GM19099 (cell line): Measurements from ENCODE around the gene LRPPRC.

Source experiments
- POLR2A ChIP-seq: IDR thresholded peaks from 3 replicates; pipeline ENCODE4 v1.6.1; 2011; ENCODE audit warnings: low read depth; ENCODE audit not compliant: insufficient read length; ENCODE audit errors: extremely low read depth

Gene LRPPRC

DNA sequence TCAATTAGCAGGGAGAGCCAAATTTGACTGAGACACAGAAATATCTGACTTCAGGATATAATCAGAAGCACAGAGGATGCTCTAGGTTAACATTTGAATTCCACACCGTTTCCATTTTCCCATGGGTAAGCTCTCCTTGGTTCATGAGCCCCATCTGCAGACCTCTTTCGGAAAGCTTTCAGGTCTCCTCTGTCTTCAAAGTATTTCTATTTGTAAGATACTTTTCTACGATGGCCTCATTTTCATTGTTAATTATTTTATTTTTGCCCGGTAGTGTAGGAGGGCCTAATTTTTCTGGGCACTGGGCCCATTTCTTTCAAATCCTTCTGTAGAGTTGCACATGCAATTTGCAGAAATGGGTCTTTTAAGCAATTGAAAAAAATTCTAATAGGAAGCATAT lies 53.8 kb downstream of the LRPPRC start:
- TF ChIP-seq POLR2A: no peak

DNA sequence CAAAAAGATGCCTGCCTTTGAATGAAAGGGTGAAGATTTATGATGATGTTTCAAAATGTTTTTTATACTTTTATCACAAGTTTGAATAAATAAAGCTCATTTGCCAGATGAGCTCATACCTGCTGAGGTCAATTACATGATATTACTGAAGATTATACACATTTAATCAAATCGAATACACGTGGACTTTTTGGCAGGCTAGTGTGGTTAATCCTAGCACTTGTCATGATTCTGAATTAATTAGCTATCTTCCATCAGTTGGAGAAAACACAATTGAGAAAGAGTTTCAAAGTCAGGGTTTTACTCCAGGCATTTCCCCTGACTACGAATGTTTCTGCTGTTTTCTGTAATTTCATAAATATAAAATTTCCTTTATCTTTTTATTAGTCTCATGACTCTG lies 54.4 kb downstream of the LRPPRC start:
- no peak for TF ChIP-seq POLR2A

DNA sequence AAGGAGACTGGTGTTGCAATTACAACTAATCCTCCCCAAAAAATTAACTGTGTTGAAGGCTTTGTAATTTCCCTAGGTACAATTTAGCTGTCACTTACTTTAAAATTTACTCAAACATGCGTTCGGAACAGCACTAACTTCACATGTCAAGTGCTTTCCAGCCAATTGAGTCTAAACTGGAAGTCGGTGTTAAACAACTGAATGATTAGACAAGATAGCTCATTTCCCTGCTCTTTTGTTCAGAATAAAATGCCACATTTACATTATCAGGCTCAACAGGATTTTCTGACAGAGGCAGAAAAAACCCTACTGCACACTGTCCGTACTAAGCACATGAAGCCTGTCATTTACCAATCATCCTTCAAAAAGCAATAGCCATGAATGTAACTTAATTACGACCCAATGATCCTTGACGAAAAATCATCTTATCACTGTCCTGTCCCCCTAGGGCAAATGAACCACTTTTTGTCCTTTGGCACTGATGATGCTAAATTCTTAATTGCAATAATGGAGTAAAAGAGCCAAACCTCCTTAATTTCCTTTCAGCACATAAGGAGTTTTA lies 56.0 kb downstream of the LRPPRC start:
- TF ChIP-seq POLR2A: no peak

DNA sequence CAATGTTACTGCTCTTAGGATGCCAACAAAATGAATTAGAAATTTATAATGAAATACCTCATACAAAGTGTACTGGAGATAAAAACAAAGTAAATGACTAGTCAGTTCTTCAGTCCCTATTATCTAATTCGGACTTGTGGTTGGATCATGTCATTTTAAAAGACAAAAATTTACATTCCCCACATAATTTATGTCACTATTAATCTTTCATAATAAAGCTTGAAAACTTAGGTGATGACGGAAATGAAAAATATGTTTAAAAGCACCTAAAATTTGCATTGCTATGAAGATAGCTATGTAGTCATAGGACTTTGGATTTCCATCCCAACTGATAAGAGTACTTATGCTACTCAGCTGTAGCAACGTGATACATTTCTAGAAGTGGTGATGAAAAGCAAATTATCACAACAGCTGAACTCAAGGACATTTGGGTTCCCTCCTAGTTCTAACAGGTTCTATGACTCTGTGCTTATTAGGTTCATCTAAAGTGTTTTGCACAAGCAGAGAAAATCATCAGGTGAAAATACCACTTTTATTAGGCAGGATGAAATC lies 58.4 kb downstream of the LRPPRC start:
- no peak for TF ChIP-seq POLR2A

DNA sequence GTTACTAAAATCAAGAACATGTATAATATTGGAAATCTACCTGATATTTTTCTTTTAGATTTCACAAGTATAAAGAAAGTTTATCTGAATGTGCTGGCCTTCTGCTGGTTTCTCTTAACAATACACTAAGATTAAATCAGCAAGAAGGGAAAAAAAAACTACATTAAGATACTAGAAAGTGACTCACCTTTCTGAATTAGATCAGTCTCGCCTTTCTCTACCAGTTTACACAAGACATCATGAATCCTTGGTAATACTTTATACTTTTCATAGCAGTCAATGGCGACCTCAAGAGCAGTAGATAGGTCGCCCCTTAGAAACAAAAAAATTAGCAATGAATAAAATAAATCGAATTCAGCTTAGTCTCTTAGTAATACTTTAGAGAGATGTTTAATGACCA lies 61.2 kb downstream of the LRPPRC start:
- TF ChIP-seq POLR2A: no peak

DNA sequence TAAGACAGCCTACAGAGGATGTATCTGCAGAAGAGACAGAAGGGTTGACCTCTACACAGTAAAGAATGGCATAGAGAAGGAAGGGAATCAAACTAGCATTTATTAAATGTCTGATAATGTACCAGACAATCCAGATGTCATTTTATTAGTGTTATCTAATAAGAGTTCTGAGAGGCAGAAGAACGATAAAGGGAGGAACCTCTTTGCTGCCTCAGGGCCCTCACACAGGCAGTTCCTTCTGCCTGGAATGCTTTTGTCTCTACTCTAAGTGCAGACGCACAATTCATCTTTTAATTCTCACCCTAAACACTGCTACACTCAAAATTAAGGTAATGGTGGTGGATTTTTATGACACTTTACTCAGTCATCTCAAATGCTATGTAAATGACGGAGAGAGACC lies 64.5 kb downstream of the LRPPRC start:
- no peak for TF ChIP-seq POLR2A

DNA sequence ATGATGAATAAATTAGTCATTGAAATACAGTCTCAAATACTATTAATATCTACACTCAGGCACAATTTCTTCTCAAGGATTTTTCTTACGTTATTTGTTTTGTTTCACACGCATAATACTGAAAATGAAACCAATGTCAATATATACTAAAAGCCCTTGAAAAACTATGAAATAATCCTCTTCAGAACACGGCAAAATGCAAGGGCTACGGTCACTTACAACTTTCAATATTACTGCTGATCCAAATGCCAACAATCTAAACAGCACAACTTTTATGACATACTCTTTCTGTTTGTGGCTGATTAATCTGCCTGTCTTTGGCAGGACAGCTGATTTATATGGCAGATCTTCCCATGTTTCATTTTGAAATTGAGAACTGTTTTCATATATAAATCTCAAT lies 68.3 kb downstream of the LRPPRC start:
- no peak for TF ChIP-seq POLR2A

DNA sequence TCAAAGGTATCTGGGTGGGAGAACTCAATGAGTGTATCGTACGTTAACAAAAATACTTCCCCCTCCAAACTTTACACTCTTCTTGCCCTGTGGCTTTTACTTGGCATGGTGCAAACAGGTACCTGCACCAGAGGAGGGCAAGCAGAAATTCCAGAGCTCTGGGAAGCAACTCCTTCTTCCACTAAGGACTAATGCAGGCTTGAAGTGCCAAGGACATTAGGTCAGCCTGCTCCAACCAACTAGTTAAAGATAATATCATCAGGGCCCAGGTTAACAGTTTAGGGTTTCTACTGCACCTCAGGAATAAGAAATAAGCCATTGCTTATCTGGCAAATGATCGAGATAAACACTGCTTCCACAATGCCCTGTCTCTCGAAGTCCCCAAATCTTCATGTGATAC lies 70.4 kb downstream of the LRPPRC start:
- no peak for TF ChIP-seq POLR2A

DNA sequence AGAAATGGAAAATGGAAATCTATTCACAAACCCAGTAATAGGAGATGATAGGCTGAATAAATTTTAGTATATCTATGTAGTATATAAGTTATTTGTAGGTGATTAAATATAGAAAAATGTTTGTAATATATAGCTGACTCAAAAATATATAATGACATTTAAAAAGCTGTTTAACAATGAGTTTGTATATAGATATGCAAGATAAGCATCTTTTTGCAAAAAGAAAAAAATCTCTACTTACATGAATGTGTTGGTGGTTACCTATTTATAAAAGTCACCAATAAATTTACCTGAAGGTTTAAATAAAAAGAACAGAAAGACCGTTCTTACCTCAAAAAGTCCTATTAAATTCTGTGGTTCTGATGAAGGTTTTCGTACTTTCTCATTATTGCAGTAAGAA lies 71.3 kb downstream of the LRPPRC start:
- no peak for TF ChIP-seq POLR2A

DNA sequence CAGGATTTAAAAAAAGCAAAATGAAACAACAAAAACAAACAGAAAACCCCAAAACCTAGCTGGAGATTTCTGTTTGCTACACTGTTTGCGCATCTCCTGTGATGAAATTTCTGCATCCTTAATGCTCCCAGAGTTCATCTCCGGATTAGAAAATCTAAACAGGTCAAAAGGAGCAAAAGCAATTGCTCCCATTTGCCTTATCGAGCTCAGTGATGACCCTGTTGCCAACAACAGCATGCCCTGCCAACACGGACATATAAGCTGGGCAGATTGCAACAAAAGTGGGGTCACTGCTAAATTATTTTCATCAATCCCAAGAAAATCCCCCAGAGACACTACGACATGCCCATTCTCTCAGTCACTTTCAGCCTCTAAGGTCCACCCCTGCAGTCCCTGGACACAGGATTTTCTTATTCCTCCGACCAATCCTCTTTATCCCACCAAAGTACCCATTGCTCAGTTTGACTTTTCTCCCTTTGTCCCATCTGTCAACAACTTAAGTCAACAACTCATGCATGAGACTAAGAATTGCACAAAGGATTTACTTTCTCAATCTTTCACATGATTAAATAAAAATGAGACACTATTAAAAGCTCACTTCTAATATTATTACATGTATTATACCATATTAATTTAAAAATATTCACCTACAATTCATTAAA lies 89.2 kb downstream of the LRPPRC start:
- TF ChIP-seq POLR2A: no peak

DNA sequence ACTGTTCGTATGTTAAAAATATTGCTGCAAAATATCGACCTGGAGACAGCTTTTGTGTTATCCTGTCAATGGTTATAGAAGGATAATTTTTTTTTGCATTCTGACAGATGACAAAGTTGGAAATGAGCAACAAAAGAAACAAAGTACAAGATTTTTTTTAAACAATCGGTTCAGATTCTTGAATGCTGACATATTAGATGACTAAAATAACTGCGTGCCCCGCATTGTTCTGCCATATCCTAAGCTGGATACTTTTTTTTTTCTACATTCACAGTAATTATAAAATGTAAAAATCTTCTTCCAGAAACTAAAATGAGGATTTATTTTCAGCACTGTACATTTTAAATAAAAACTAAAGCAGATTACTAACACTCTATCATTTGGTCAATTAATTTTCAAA lies 89.9 kb downstream of the LRPPRC start:
- TF ChIP-seq POLR2A: no peak

DNA sequence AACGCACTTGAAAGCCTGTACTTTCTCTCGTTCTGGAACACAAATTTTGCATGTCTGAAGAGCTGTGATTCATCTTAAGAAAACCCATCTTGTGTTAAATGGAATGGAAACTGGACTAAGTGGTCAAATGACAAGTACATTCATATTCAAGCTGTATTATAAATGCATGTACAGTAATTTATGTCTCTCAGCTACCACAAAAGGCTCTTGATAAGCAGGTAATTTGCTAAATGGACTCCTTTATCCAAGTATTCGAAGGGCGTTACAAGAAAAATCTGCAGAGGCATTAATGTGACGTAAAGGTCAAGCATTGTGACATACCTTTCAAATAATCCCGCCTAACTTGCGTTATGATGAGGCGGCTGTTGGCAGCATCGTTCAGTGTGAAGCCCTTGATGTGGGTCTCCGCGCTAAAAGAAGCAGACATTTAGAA lies 90.4 kb downstream of the LRPPRC start:
- no peak for TF ChIP-seq POLR2A

DNA sequence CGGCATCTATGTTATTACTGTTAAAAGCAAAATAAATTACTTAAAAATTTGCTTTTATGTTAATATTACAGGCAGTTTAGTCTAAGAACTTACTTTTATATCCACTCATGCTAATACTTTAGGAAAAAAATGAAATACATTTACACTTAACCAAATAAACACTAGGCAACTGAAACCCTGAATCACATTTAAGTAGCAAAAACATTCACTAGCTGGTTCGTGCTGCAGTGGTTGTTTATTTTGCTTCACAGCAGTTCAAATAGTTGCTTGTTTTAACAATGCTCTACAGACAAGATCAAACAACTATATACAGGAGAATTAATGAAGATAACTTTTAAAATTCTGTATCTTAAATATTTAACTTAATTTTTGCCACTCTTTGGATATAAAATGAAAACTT lies 96.2 kb downstream of the LRPPRC start:
- TF ChIP-seq POLR2A: no peak

DNA sequence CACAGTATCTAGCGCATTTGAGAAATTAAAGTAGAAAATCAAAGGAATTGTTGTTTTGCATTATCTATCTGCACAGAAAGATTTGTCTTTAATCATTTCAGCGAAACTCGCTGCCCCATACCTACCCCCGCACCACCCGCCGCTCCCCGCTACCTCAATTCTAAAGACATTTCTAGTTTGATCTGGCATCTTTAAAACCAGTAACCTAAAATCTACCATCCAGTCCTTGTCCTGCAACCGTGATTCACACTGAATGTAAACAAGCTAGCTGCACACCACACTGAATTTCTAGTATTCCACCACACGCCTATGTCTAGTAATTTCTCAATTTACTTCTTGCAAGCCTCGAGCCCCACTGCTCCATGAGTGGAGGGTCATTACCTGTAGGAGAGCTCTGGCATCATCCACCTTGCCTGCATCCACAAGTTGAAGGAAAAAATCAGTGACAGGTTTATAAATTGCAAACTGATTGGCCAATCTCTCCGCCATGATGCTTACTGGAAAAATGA lies 96.9 kb downstream of the LRPPRC start:
- TF ChIP-seq POLR2A: no peak

DNA sequence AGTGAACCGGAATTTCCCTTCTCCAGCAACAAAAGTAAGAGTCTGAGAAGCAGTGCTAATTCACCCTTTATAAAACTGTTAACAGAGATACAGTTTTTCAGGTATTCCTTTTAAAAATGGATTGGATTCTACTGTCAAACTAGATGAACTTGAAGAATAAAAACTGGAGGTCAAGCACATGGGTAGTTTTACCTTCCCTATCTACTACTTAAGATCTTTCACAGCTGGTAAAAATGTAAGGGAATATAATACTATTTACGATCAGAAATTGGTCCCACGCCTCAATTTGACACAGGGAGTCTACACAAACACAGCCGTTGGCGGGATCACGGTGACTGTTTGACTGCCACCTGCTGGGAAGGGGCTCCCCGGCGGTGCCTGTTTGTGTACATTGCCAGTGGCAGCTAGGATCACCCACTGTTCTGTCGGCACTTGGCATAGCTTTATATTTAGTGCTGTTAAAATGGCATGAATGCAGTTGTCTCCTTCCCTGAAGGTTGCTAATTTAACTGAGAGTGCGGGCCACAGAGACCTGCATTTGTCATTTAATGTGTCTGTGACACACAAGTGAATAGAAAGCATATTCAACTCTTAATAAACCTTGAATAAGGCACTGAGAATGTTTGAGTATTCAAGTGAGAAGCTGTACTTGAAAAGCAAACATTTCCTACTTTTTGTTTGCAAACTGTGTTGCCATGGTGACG lies 97.5 kb downstream of the LRPPRC start:
- TF ChIP-seq POLR2A: no peak

DNA sequence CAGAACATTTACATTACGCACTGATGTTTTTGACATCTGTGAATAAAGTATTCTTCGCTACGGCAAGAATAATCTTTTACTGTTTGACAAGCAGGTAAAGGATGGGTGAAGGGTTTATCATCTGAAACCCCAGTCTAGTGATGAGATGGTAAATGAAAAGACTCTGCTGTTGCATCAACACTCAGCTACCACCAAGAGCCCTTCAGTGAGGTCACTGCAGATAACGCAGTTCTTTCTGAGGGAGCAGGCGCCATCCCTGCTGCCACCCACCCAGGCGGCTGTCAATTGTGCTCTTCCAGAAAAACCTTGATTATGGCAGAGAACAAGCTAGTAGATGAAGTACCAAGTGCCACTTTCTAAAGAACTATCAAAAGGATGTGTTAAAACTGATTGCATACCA lies 98.3 kb downstream of the LRPPRC start:
- no peak for TF ChIP-seq POLR2A

DNA sequence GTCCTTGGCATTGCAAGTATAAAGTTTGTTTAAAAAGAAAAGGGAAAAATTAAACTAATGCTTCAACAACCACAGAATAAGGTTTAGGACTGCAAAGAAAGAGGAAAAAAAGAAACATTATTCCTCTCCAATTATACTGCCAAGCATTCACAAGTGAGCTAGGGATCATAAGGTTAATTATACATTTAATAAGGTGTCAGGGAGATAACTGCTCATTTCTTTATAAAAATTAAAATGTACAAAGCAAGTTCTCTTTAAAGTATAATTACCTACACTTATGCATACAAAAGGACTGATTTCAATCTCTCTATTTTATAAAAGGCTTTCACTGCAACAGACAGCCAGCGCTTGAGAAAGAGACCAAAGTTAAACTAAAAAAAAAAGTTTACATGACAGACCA lies 98.9 kb downstream of the LRPPRC start:
- TF ChIP-seq POLR2A: no peak

DNA sequence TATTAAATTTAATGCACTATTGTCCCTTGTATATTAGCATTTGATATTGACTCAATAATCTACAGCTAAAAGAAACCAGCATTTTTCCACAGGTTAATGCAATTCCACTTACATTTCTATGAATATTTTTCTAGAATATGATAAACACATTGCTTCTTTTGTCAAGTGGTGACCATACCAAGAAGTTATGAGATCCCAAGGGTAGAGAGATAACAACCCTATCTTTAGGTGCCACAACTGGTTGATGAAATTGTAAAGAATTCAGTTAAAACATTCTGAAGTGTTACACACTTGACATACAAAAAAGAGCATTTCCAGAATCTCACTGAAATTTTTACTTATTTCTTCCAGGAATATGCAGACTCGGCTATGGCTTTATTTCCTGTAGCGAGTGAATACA lies 101.0 kb downstream of the LRPPRC start:
- no peak for TF ChIP-seq POLR2A
